ENCODE data around the gene FBH1.

FBH1 gene

DNA sequence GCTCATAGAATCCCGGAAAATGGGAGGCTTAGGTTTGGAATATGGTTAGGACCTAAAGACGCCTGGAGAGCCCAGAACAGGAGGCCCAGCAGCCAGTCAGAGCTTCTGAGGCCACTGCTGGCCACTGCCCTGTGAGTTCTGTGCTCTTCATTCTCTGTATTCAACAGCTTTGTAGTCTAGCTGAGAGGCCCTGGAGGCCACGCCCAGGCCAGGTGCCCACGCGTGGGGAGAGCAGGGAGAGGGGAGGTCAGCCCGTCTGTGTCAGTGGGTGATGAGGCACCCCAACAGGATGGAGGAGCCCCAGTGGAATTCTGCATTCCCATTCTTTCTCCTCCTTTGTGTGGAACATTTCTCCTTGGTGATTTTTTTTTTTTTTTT is 58.2 kb downstream of the FBH1 start:
- DNase-seq (ENCODE audit: extremely low read depth, low read depth): no peak
- TF ChIP-seq, protein P1, sequence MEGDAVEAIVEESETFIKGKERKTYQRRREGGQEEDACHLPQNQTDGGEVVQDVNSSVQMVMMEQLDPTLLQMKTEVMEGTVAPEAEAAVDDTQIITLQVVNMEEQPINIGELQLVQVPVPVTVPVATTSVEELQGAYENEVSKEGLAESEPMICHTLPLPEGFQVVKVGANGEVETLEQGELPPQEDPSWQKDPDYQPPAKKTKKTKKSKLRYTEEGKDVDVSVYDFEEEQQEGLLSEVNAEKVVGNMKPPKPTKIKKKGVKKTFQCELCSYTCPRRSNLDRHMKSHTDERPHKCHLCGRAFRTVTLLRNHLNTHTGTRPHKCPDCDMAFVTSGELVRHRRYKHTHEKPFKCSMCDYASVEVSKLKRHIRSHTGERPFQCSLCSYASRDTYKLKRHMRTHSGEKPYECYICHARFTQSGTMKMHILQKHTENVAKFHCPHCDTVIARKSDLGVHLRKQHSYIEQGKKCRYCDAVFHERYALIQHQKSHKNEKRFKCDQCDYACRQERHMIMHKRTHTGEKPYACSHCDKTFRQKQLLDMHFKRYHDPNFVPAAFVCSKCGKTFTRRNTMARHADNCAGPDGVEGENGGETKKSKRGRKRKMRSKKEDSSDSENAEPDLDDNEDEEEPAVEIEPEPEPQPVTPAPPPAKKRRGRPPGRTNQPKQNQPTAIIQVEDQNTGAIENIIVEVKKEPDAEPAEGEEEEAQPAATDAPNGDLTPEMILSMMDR (IDR thresholded peaks at IDR 0.05; ENCODE audit: low read depth, low read length): no peak

DNA sequence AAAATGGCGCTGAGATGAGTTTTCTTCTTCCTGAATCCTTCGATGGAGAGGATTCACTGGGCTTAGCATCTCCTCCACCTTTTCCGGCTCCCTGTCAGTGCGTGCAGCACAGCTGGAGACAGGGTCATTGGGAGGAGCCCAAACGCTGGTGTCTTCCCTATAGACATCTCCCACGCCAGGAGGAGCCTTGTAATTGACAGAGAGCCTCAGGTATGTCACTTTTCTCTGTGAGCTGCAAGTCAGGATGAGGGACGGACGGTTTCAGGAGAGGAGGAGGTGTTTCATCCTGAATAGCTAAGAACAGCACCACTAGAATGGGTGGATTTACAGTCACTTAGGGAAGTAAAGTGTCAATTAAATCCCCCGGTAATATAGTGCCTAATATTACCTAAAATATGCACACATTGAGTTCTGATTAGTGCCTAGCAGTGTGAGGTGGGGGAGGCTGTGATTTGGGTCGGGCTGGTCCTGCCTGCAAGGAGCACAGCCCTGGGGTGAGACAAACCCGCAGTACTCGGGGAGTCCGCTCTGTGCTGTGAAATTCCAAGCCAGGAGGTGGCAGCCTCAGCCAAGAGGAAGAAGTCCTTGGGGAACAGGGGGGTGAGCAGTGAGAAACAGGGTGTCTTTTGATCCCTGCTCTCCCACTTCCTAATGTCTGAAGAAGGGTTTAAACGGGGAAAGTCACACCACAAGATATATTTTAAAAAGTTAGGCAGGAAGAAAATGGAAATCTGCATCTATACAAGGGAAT is 59.1 kb downstream of the FBH1 start:
- DNase-seq (ENCODE audit: extremely low read depth, low read depth): no peak
- TF ChIP-seq, protein P1 (IDR thresholded peaks at IDR 0.05; ENCODE audit: low read depth, low read length): peak; percentile 60

DNA sequence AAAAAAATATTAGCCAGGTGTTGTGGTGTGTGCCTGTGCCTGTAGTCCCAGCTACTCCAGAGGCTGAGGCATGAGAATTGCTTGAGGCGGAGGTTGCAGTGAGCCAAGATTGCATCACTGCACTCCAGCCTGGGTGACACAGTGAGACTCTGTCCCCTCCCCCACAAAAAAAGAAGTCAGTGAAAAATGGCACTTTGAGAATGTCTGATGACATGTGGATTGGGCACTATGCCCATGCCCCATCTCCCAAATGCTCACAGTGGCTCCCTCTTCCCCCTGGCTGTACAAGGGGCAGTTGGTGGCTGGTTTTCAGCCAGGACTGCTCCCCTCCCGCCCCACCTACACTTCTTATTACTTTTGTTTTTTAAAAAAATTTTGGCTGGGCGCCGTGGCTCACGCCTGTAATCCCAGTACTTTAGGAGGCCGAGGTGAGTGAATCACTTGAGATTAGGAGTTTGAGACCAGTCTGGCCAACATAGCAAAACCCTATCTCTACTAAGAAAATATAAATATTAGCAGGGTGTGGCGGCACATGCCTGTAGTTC is 61.2 kb downstream of the FBH1 start:
- TF ChIP-seq, protein P1 (IDR thresholded peaks at IDR 0.05; ENCODE audit: low read depth, low read length): no peak
- no peak for DNase-seq (ENCODE audit: extremely low read depth, low read depth)

DNA sequence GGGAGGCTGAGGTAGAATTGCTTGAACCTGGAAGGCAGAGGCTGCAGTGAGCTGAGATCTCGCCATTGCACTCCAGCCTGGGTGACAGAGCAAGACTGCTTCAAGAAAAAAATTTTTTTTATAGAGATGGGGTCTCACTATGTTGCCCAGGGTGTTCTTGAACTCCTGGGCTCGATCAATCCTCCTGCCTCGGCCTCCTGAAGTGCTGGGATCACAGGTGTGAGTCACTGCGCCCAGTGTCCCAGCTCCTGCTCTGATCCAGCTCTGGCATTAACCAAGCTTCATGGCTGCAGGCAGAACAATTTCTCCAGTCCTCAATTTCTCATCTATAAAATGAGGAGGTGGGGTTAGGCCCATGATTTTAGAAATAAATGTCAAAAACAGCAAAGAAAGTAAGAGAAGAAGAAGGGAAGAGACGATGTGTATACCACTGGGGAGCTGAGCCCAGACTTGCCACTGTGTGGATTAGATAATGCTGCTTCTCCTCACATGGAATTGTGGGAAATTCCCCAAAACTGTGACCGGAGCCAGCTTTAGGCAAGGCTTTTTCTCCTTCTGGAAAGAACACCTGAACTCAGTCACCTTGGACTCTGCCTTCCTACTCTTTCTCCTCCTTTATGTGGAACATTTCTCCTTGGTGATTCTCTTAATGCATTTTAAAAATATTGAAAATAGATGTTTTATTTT is 61.8 kb downstream of the FBH1 start:
- TF ChIP-seq, protein P1 (IDR thresholded peaks at IDR 0.05; ENCODE audit: low read depth, low read length): no peak
- no peak for DNase-seq (ENCODE audit: extremely low read depth, low read depth)

DNA sequence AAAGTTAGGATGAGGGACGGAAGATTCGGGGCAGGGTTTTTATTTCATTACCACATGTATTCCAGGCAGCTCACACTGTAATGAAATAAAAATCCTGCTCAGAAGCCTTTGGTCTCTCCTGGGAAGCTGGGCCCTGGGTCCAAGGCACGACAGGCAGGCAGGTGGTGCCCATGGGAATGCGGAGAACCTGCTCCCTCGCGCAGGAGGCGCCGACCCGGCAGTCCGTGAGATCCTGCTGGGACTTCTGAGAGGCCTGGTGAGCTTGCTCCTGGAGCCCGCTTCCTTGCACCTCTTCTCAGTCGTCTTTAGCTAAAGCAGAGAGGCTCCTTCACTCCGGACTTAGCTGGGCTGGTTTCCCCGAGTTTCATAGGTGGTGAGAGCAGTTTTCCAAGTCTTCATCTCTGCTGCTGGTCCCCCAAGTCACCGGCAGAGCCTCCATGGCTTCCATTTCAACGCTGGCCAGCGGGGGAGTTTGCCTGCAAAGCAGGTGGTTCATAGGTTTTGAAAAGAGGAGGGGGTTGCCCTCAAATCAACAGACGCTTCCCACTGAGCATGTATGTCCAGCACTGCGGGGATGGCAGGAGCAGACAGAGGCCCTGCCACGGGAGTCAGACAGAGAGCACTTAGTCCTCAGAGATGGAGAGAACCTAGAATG is 62.8 kb downstream of the FBH1 start:
- DNase-seq (ENCODE audit: extremely low read depth, low read depth): no peak
- TF ChIP-seq, protein P1 (IDR thresholded peaks at IDR 0.05; ENCODE audit: low read depth, low read length): no peak

DNA sequence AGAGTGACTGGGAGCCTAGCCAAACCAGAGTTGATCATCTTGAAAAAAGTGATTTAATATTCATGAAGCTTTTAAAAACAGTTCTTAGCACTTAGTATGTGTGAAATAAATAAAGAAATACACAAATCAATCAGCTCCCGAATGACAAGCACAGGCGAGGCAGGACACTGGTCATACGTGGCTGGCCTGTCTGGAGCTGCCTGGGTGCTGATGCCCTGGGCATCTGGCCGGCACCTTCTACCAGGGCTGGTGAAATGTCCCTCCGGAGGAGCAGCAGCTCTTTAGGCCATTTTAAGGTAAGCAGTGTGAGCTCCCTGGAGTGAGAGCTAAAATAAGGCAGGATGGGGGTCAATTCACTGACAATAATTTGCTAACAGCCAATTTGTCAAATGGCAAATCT is 63.6 kb downstream of the FBH1 start:
- no peak for DNase-seq (ENCODE audit: extremely low read depth, low read depth)
- TF ChIP-seq, protein P1 (IDR thresholded peaks at IDR 0.05; ENCODE audit: low read depth, low read length): no peak

Measured in AG09319 (cell line).